K562 (cell line): ENCODE measurements around the gene C19orf85. TPM values are rescaled to one million over a fixed set of nuclear protein-coding genes. Genes with fewer than 3 reads are reported as not detected.

Experiments
- ATF1 ChIP-seq, 2 experiments: fragments of 450-650 bp in 1 of 2; IDR thresholded peaks; 2 replicates each; pipeline ENCODE4 v1.6.1; 2016; ENCODE audit warnings: missing compliant biosample characterization in 1 of 2, missing genetic modification characterization in 1 of 2
- ATF7 ChIP-seq: fragments of 450-650 bp; IDR thresholded peaks from 2 replicates; pipeline ENCODE4 v1.7.1; 2014; ENCODE audit warnings: mild to moderate bottlenecking, moderate library complexity
- CXXC5 ChIP-seq: fragments of 250-450 bp; sonication (Bioruptor Pico); IDR thresholded peaks from 2 replicates; pipeline ENCODE4 v1.8.0; 2022; ENCODE audit warnings: inconsistent platforms, mild to moderate bottlenecking, moderate library complexity
- EGR1 ChIP-seq: fragments of 450-650 bp; conservative IDR thresholded peaks from 2 replicates; pipeline ENCODE4 v1.6.1; 2017; ENCODE audit warnings: mild to moderate bottlenecking
- HDAC1 ChIP-seq, 2 experiments: fragments of 450-650 bp; IDR thresholded peaks; 2 replicates each; pipeline ENCODE4 v1.6.1; 2016 to 2017; ENCODE audit warnings: inconsistent platforms in 1 of 2, mild to moderate bottlenecking in 1 of 2, moderate library complexity in 1 of 2
- KLF6 ChIP-seq: fragments of 250-450 bp; sonication (Bioruptor Pico); IDR thresholded peaks from 2 replicates; pipeline ENCODE4 v1.4.0; 2020; ENCODE audit warnings: mild to moderate bottlenecking, moderate library complexity, borderline replicate concordance
- MAZ ChIP-seq, 2 experiments: fragments of 450-650 bp in 1 of 2; sonication (generic) in 1 of 2; formaldehyde crosslinking; IDR thresholded peaks in 1 of 2; conservative IDR thresholded peaks in 1 of 2; 2 replicates each; pipeline versions ENCODE4 v1.4.0 to v1.5.0; 2020; ENCODE audit warnings: mild to moderate bottlenecking in 1 of 2, missing genetic modification reagents in 1 of 2
- MYC ChIP-seq, 2 experiments: fragments of 250-450 bp in 1 of 2; sonication (Bioruptor Pico) in 1 of 2; IDR thresholded peaks; 2 replicates each; pipeline versions ENCODE4 v1.5.1 to v1.6.1; 2012 to 2021; ENCODE audit warnings: low read depth in 2 of 2, borderline replicate concordance in 1 of 2, improper control_type of control experiment in 1 of 2, low read length in 1 of 2, mild to moderate bottlenecking in 1 of 2, moderate library complexity in 1 of 2
- POLR2B ChIP-seq: fragments of 450-650 bp; IDR thresholded peaks from 2 replicates; pipeline ENCODE4 v1.6.1; 2018; ENCODE audit warnings: low read depth; ENCODE audit not compliant: partially characterized antibody
- RBFOX2 ChIP-seq: fragments of 200-400 bp; formaldehyde crosslinking; IDR thresholded peaks from 2 replicates; pipeline ENCODE4 v1.6.1; 2017; ENCODE audit warnings: low read depth, mild to moderate bottlenecking, low read length, moderate library complexity
- SP2 ChIP-seq: IDR thresholded peaks from 2 replicates; pipeline ENCODE4 v1.6.1; 2011; ENCODE audit warnings: mild to moderate bottlenecking, low read depth, low read length, moderate library complexity; ENCODE audit not compliant: poor library complexity, severe bottlenecking; ENCODE audit errors: extremely low read depth
- SRSF1 ChIP-seq: fragments of 200-400 bp; formaldehyde crosslinking; IDR thresholded peaks from 2 replicates; pipeline ENCODE4 v1.6.1; 2017; ENCODE audit warnings: mild to moderate bottlenecking, low read depth, low read length, moderate library complexity
- TAF1 ChIP-seq: IDR thresholded peaks from 2 replicates; pipeline ENCODE4 v1.6.1; 2011; ENCODE audit warnings: mild to moderate bottlenecking, low read length, moderate library complexity; ENCODE audit not compliant: insufficient read depth, control insufficient read depth, severe bottlenecking; ENCODE audit errors: extremely low read depth
- TOE1 ChIP-seq, 2 experiments: fragments of 450-650 bp in 1 of 2; sonication (generic) in 1 of 2; formaldehyde crosslinking in 1 of 2; IDR thresholded peaks; 2 replicates each; pipeline versions ENCODE4 v1.7.1 to v1.8.0; 2016 to 2022; ENCODE audit warnings: borderline replicate concordance in 2 of 2, mild to moderate bottlenecking in 2 of 2, antibody characterized with exemption in 1 of 2, inconsistent platforms in 1 of 2, low read depth in 1 of 2, missing genetic modification reagents in 1 of 2, moderate library complexity in 1 of 2
- YY1 ChIP-seq, 3 experiments: IDR thresholded peaks; 2 replicates each; pipeline ENCODE4 v1.6.1; 2011; ENCODE audit warnings: low read length in 2 of 3, mild to moderate bottlenecking in 2 of 3, moderate library complexity in 2 of 3, borderline replicate concordance in 1 of 3, control low read depth in 1 of 3, low read depth in 1 of 3; ENCODE audit not compliant: insufficient read depth in 3 of 3, insufficient replicate concordance in 2 of 3, control insufficient read depth in 1 of 3, insufficient read length in 1 of 3; ENCODE audit errors: extremely low read depth in 1 of 3
- ZBTB7A ChIP-seq: IDR thresholded peaks from 2 replicates; pipeline ENCODE4 v1.6.1; 2011; ENCODE audit warnings: low read depth, mild to moderate bottlenecking, low read length, moderate library complexity, borderline replicate concordance; ENCODE audit not compliant: control insufficient read depth
- ZNF143 ChIP-seq: sonication (generic); formaldehyde crosslinking; IDR thresholded peaks from 2 replicates; pipeline ENCODE4 v1.9.0; 2022; ENCODE audit warnings: mild to moderate bottlenecking, missing genetic modification reagents
- ZNF644 ChIP-seq: fragments of 200-800 bp; sonication (Bioruptor generic); IDR thresholded peaks from 2 replicates; pipeline ENCODE4 v1.6.1; 2016; ENCODE audit warnings: low read depth, missing genetic modification characterization, missing compliant biosample characterization
- polyA plus RNA-seq, 8 experiments: library from polyadenylated mRNA; depleted of rRNA in 4 of 8; stranded (reverse) in 5 of 8; unstranded in 3 of 8; fragments of >200 nt; fragmentation: Nextera tagmentation in 2 of 8; fragmentation: Illumina TruSeq in 1 of 8; extraction: Ambion mirVana in 2 of 8; extraction: Trizol in 1 of 8; gene quantifications; 2 replicates each; pipeline versions ENCODE4 v1.2.1 to v1.2.3, GENCODE V29; 2011 to 2014; ENCODE audit warnings: inconsistent platforms in 1 of 8, missing spikeins in 1 of 8
- total RNA-seq, 7 experiments: library from RNA; depleted of rRNA in 6 of 7; stranded (reverse); fragments of >200 nt in 6 of 7; fragmentation: Illumina TruSeq in 2 of 7; extraction: Trizol in 2 of 7; gene quantifications; 2 replicates each; pipeline versions ENCODE4 v1.2.1 to v1.2.3, GENCODE V29; 2011 to 2021; ENCODE audit warnings: low replicate concordance in 1 of 7
- TF ChIP-seq, protein P1 (sequence below): fragments of 200-800 bp; sonication (Bioruptor generic); IDR thresholded peaks from 2 replicates; pipeline ENCODE4 v1.6.1; 2017; ENCODE audit warnings: missing genetic modification characterization, missing compliant biosample characterization
- TF ChIP-seq, protein P2 (sequence below): sonication (generic); formaldehyde crosslinking; IDR thresholded peaks from 2 replicates; pipeline ENCODE4 v1.8.0; 2022; ENCODE audit warnings: missing genetic modification reagents, mild to moderate bottlenecking, moderate library complexity, borderline replicate concordance
- TF ChIP-seq, protein P3 (sequence below): fragments of 250-450 bp; sonication (Bioruptor Pico); IDR thresholded peaks from 2 replicates; pipeline ENCODE4 v1.8.0; 2022; ENCODE audit warnings: moderate library complexity, mild to moderate bottlenecking, inconsistent platforms

C19orf85 gene
- total and polyA plus RNA-seq, 9 of the 15 experiments (the other 6 are each of a cell fraction or from before 2014, with no cell fraction given): not detected

DNA sequence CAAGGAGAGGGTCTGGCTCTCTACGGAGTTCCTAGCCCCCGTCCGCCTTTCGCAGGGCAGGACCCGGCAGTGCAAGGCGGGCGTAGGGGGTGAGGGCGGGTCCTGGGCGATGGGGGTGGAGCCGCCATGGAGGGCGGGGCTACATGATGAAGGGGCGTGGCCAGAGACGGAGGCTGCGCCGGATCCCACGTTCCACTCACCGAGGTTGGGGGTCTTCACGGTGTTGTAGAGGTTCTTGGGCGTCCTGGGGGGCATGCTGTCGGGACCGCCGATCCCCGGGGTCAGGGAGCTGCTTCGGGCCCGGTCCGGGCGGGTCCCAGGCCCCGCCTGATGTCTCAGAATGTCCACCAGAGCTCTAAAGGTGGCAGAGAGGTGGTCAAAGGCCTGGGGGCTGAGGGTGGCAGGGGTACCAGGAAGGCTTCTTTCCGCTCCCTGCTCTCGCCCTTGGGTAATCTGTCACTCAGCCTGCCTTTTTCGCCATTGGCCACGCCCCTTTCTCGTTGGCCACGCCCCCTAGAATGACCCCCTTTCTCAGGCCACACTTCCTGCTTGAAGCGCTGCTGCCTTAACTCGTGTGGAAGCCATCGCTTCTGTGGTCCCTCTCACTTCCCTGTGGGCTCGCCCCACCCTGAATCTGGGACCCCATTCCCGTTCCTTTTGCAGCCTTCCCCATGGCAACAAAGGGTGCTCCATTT lies 24.0 kb downstream of the C19orf85 start (continued):
- TF ChIP-seq ZBTB7A (peak; percentile 87; the same call in 1 of the 2 replicates), HDAC1 (IDR thresholded peaks at IDR 0.05) (0 out of 4 replicates have a peak, but pooled peaks of 1 of the 2 experiments have one; percentile 17), YY1 (IDR thresholded peaks at IDR 0.05; ENCODE audit: borderline replicate concordance in 1 of 3, control insufficient read depth in 1 of 3, extremely low read depth in 1 of 3, insufficient read depth in 3 of 3, insufficient read length in 1 of 3, insufficient replicate concordance in 2 of 3, low read depth in 1 of 3, low read length in 2 of 3) (peak in 1 of 3 experiments; percentile 34), RBFOX2 (peak; percentile 61), TOE1 (IDR thresholded peaks at IDR 0.05; ENCODE audit: borderline replicate concordance) (peak; percentile 71; the same call in 1 of the 2 replicates), TOE1 (CRISPR knock-in tag; IDR thresholded peaks at IDR 0.05; ENCODE audit: borderline replicate concordance, low read depth) (no peak), ZNF644 (tag) (no peak), ATF1 (CRISPR knock-in tag; IDR thresholded peaks at IDR 0.05) (no peak), ATF1 (tag; IDR thresholded peaks at IDR 0.05) (peak; percentile 18; the same call in 1 of the 2 replicates), EGR1 (no peak), SRSF1 (0 out of 2 replicates have a peak, but pooled peaks have one; percentile 73), ATF7 (0 out of 2 replicates have a peak, but pooled peaks have one; percentile 16), POLR2B (peak; percentile 32), TAF1 (peak; percentile 77), KLF6 (CRISPR knock-in tag) (no peak), MAZ (CRISPR knock-in tag; conservative IDR thresholded peaks at IDR 0.05 in 1 of 2, IDR thresholded peaks at IDR 0.05 in 1 of 2) (peak in 1 of 2 experiments; percentile 47; a peak in 1 of 4 replicates), SP2 (no peak), CXXC5 (CRISPR knock-in tag) (0 out of 2 replicates have a peak, but pooled peaks have one; percentile 25), MYC (IDR thresholded peaks at IDR 0.05; ENCODE audit: low read depth, low read length) (peak; percentile 9; the same call in 1 of the 2 replicates), MYC (CRISPR knock-in tag; IDR thresholded peaks at IDR 0.05; ENCODE audit: borderline replicate concordance, low read depth) (no peak), ZNF143 (CRISPR knock-in tag) (0 out of 2 replicates have a peak, but pooled peaks have one; percentile 38)
- TF ChIP-seq, protein P1, sequence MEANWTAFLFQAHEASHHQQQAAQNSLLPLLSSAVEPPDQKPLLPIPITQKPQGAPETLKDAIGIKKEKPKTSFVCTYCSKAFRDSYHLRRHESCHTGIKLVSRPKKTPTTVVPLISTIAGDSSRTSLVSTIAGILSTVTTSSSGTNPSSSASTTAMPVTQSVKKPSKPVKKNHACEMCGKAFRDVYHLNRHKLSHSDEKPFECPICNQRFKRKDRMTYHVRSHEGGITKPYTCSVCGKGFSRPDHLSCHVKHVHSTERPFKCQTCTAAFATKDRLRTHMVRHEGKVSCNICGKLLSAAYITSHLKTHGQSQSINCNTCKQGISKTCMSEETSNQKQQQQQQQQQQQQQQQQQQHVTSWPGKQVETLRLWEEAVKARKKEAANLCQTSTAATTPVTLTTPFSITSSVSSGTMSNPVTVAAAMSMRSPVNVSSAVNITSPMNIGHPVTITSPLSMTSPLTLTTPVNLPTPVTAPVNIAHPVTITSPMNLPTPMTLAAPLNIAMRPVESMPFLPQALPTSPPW: peak; percentile 46; the same call in 1 of the 2 replicates
- TF ChIP-seq, protein P2, sequence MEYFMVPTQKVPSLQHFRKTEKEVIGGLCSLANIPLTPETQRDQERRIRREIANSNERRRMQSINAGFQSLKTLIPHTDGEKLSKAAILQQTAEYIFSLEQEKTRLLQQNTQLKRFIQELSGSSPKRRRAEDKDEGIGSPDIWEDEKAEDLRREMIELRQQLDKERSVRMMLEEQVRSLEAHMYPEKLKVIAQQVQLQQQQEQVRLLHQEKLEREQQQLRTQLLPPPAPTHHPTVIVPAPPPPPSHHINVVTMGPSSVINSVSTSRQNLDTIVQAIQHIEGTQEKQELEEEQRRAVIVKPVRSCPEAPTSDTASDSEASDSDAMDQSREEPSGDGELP: peak; percentile 13; the same call in 1 of the 2 replicates
- TF ChIP-seq, protein P3, sequence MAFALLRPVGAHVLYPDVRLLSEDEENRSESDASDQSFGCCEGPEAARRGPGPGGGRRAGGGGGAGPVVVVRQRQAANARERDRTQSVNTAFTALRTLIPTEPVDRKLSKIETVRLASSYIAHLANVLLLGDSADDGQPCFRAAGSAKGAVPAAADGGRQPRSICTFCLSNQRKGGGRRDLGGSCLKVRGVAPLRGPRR: no peak
